Measurements from ENCODE around the gene EIF4B.

DNA sequence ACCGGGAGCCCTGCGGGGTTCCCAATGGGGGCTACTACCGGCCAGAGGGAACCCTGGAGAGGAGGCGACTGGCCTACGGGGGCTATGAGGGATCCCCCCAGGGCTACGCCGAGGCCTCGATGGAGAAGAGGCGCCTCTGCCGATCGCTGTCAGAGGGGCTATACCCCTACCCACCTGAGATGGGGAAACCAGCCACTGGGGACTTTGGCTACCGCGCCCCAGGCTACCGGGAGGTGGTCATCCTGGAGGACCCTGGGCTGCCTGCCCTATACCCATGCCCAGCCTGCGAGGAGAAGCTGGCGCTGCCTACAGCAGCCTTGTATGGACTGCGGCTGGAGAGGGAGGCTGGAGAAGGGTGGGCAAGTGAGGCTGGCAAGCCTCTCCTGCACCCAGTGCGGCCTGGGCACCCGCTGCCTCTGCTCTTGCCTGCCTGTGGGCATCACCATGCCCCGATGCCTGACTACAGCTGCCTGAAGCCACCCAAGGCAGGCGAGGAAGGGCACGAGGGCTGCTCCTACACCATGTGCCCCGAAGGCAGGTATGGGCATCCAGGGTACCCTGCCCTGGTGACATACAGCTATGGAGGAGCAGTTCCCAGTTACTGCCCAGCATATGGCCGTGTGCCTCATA, 53.3 kb downstream of the EIF4B start:
- TF ChIP-seq POLR2A (IDR thresholded peaks at IDR 0.05) (no peak), POLR2AphosphoS5 (IDR thresholded peaks at IDR 0.05; ENCODE audit: insufficient read depth in 1 of 2, low read depth in 1 of 2) (peak in 1 of 2 donors; percentile 44)
- TF ChIP-seq, protein P1, sequence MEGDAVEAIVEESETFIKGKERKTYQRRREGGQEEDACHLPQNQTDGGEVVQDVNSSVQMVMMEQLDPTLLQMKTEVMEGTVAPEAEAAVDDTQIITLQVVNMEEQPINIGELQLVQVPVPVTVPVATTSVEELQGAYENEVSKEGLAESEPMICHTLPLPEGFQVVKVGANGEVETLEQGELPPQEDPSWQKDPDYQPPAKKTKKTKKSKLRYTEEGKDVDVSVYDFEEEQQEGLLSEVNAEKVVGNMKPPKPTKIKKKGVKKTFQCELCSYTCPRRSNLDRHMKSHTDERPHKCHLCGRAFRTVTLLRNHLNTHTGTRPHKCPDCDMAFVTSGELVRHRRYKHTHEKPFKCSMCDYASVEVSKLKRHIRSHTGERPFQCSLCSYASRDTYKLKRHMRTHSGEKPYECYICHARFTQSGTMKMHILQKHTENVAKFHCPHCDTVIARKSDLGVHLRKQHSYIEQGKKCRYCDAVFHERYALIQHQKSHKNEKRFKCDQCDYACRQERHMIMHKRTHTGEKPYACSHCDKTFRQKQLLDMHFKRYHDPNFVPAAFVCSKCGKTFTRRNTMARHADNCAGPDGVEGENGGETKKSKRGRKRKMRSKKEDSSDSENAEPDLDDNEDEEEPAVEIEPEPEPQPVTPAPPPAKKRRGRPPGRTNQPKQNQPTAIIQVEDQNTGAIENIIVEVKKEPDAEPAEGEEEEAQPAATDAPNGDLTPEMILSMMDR (IDR thresholded peaks at IDR 0.05): no peak
